HG03460 (cell line): Measurements from ENCODE around the gene SLC28A1.
A peak's percentile ranks its signal among the peaks of the same experiment; 100 is the strongest.
"Not testable (repeated sequence)": the region's sequence is repeated elsewhere in the genome, so short reads cannot be mapped to it uniquely, and the experiment has no call there.

ENCODE experiments used
- ATAC-seq: cut with Tn5 transposase; IDR thresholded peaks from one replicate; pipeline ENCODE4 v1.9.1; 2021; ENCODE audit not compliant: unreplicated experiment

SLC28A1 gene

GRCh38 chr15:84909029-84909428, 24.6 kb downstream of the SLC28A1 start:
- no peak for ATAC-seq

GRCh38 chr15:84909782-84910181, 25.3 kb downstream of the SLC28A1 start:
- ATAC-seq = no peak

GRCh38 chr15:84910928-84911623, 26.6 kb downstream of the SLC28A1 start:
- no peak for ATAC-seq

GRCh38 chr15:84911879-84912660, 27.6 kb downstream of the SLC28A1 start:
- ATAC-seq = no peak

- no peak for ATAC-seq
Observed at GRCh38 chr15:84913360-84913723, 28.9 kb downstream of the SLC28A1 start.

- ATAC-seq = no peak
Observed at GRCh38 chr15:84914351-84914750, 29.9 kb downstream of the SLC28A1 start.

GRCh38 chr15:84914909-84915605, 30.6 kb downstream of the SLC28A1 start:
- peak; percentile 97 for ATAC-seq

GRCh38 chr15:84915606-84915958, 31.1 kb downstream of the SLC28A1 start:
- no peak for ATAC-seq

- no peak for ATAC-seq
Observed at GRCh38 chr15:84917452-84917851, 33.0 kb downstream of the SLC28A1 start.

GRCh38 chr15:84919106-84919667, 34.7 kb downstream of the SLC28A1 start:
- ATAC-seq = no peak

GRCh38 chr15:84921121-84921520, 36.7 kb downstream of the SLC28A1 start:
- ATAC-seq = no peak

- ATAC-seq = no peak
Observed at GRCh38 chr15:84922530-84922929, 38.1 kb downstream of the SLC28A1 start.

GRCh38 chr15:84924077-84924731, 39.7 kb downstream of the SLC28A1 start:
- ATAC-seq = no peak

GRCh38 chr15:84924821-84925569, 40.5 kb downstream of the SLC28A1 start:
- not testable (repeated sequence) for ATAC-seq

- ATAC-seq = no peak
Observed at GRCh38 chr15:84925906-84926305, 41.4 kb downstream of the SLC28A1 start.

- ATAC-seq = no peak
Observed at GRCh38 chr15:84926491-84927230, 42.2 kb downstream of the SLC28A1 start.

- no peak for ATAC-seq
Observed at GRCh38 chr15:84928843-84929168, 44.3 kb downstream of the SLC28A1 start.

- no peak for ATAC-seq
Observed at GRCh38 chr15:84929795-84930603, 45.5 kb downstream of the SLC28A1 start.
